ENCODE results near the gene PSMC3IP.

DNA sequence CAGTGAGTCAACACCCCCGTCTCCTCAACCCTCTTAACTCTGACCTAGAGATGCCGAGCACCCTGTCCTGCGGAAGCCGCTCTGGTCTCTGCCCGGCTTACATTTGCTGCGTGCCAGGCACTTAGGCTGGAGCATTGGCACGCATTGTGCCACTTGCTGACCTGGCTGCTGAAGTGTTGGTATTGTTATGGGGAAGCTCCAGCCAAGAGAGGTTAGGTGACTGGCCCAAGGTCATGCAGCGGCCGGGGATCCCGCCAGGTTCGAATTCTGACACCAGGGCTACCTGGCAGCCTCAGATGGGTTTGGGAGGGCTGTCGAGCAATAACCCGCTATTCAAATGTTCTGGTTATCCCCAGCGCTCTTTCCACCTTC, 29.8 kb downstream of the PSMC3IP start:
- TF ChIP-seq, protein P1, sequence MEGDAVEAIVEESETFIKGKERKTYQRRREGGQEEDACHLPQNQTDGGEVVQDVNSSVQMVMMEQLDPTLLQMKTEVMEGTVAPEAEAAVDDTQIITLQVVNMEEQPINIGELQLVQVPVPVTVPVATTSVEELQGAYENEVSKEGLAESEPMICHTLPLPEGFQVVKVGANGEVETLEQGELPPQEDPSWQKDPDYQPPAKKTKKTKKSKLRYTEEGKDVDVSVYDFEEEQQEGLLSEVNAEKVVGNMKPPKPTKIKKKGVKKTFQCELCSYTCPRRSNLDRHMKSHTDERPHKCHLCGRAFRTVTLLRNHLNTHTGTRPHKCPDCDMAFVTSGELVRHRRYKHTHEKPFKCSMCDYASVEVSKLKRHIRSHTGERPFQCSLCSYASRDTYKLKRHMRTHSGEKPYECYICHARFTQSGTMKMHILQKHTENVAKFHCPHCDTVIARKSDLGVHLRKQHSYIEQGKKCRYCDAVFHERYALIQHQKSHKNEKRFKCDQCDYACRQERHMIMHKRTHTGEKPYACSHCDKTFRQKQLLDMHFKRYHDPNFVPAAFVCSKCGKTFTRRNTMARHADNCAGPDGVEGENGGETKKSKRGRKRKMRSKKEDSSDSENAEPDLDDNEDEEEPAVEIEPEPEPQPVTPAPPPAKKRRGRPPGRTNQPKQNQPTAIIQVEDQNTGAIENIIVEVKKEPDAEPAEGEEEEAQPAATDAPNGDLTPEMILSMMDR (conservative IDR thresholded peaks at IDR 0.05; ENCODE audit: low read depth, low read length), result no peak
- TF ChIP-seq EZH2 (IDR thresholded peaks at IDR 0.05; ENCODE audit: borderline replicate concordance, low read depth, low read length, poor library complexity, severe bottlenecking), result no peak
